ENCODE results near the gene TBPL1. TPM values are rescaled to one million over a fixed set of nuclear protein-coding genes. Genes with fewer than 3 reads are reported as not detected.

Gene TBPL1
- total and polyA plus RNA-seq, 2 of the 13 experiments (the other 11 are each of a cell fraction or from before 2014, with no cell fraction given), result 25.3 to 39.3 TPM

GRCh38 chr6:133916650-133917151 lies 36.3 kb upstream of the TBPL1 start (continued):
- TF ChIP-seq ZNF335 (CRISPR knock-in tag; IDR thresholded peaks at IDR 0.05) (peak; percentile 58; the same call in 1 of the 2 replicates), POLR2AphosphoS5 (IDR thresholded peaks at IDR 0.05; ENCODE audit: low read depth, low read length) (no peak), MATR3 (CRISPR knock-in tag; IDR thresholded peaks at IDR 0.05) (no peak), GFI1 (CRISPR knock-in tag; IDR thresholded peaks at IDR 0.05; ENCODE audit: borderline replicate concordance) (no peak), SMC3 (IDR thresholded peaks at IDR 0.05; ENCODE audit: low read length) (peak; percentile 84), FOSL1 (CRISPR knock-in tag; IDR thresholded peaks at IDR 0.05; ENCODE audit: borderline replicate concordance) (no peak), MEIS2 (CRISPR knock-in tag; IDR thresholded peaks at IDR 0.05) (no peak), BRCA1 (CRISPR knock-in tag; IDR thresholded peaks at IDR 0.05) (0 out of 2 replicates have a peak, but pooled peaks have one; percentile 34), ETV5 (CRISPR knock-in tag; IDR thresholded peaks at IDR 0.05; ENCODE audit: borderline replicate concordance) (no peak), HIVEP1 (CRISPR knock-in tag; IDR thresholded peaks at IDR 0.05) (no peak), CREB3 (CRISPR knock-in tag; IDR thresholded peaks at IDR 0.05) (no peak), KLF9 (CRISPR knock-in tag; IDR thresholded peaks at IDR 0.05; ENCODE audit: low read depth) (no peak), RAD21 (CRISPR knock-in tag; IDR thresholded peaks at IDR 0.05) (peak; percentile 74; the same call in 1 of the 2 replicates), KDM2A (CRISPR knock-in tag; IDR thresholded peaks at IDR 0.05; ENCODE audit: borderline replicate concordance, low read depth) (peak; percentile 44; the same call in 1 of the 2 replicates), CTCF (CRISPR knock-in tag; IDR thresholded peaks at IDR 0.05) (peak; percentile 93), HNF4A (CRISPR knock-in tag; IDR thresholded peaks at IDR 0.05) (peak; percentile 55), THAP11 (CRISPR knock-in tag; IDR thresholded peaks at IDR 0.05) (0 out of 2 replicates have a peak, but pooled peaks have one; percentile 28), KLF11 (CRISPR knock-in tag; IDR thresholded peaks at IDR 0.05) (no peak), ZNF331 (CRISPR knock-in tag; IDR thresholded peaks at IDR 0.05) (peak; percentile 51; the same call in 1 of the 2 replicates), PBX3 (CRISPR knock-in tag; IDR thresholded peaks at IDR 0.05; ENCODE audit: borderline replicate concordance) (no peak), KMT2A (CRISPR knock-in tag; IDR thresholded peaks at IDR 0.05) (no peak), ZMYM4 (CRISPR knock-in tag; IDR thresholded peaks at IDR 0.05) (peak; percentile 32; the same call in 1 of the 2 replicates), GZF1 (CRISPR knock-in tag; IDR thresholded peaks at IDR 0.05) (no peak), ZBTB25 (CRISPR knock-in tag; IDR thresholded peaks at IDR 0.05) (0 out of 2 replicates have a peak, but pooled peaks have one; percentile 48)
